ENCODE data around the gene METAP1D.

METAP1D gene

GRCh38 chr2:172080641-172081220 lies 81.0 kb downstream of the METAP1D start:
- no peak for DNase-seq (ENCODE audit: low read depth in 2 of 2)

DNA sequence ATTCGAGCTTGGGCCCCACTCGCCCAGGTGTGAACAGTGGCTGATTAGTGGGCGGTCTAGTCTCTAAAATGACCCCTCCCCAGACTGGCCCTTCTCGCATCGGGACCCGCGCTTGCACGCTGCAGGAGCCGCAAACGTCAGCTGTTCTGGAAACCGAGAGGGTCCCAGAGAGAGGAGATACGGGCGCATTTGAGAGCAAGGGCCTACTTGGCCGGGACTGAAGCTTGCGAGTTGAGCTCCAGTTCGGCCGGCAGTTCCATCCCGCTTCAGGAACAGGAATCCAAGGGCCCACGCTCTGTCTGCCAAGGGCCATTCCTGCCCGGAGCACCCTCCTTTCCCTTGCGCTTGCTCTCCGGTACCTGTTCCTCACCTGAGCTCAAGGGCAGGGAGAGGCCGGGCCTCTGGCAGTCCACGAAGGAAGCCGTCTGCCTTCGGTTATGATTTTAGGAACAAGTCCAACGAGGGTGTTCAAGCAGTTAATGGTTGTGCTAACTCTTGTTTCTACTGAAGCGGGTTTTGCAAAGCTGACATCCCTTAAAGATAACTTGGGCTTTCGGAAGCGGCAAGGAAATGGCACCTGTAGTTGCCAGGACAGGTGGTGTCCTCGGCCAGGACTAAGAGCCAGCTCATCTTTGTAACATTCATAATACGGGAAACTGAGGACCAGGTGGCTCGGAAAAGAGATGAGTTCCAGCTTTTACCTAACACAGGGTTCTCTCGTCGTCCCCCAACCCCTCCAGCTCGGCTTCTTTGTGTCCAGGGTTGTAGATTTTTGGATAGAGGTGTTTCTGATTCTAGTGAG lies 81.7 kb downstream of the METAP1D start:
- no peak for DNase-seq (ENCODE audit: low read depth in 2 of 2)

DNA sequence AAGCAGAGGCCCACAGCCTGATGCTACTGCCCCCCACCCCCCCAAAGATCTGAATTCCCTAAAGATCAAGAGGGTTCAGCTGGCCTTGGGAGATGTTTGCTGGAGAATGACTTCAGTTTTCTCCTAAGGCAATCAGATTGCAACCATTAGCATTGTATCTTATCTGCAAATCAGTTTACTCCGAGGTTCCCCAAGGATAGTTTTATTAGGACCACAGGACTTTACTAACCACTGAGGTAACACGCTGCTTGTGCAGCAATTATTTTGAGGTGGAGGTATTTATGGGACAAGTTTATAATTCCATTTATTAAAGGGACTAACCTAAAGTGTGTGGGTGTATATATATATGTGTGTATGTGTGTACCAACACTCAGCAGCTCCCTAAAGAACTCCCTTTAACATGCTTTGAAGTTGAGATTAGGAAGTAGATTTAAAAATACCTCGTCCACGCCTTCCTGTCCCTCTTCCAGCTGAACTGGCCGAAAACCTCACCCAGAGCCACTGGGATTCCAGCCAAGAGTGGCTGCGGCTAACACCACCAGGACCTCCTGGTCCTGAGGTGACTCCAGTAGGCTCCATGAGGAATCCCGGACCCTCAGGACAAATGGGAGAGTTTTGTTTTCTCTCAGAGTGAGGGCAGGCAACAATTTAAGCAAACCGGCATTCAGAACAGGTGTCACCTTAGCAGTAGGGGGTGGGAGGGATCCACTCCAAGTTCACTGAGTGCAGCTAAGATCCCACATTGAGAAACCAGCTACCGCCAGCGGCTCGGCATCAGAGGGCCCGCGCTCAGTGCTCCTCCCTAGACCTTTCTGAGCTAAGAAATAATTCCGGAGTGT lies 82.6 kb downstream of the METAP1D start:
- no peak for DNase-seq (ENCODE audit: low read depth in 2 of 2)

DNA sequence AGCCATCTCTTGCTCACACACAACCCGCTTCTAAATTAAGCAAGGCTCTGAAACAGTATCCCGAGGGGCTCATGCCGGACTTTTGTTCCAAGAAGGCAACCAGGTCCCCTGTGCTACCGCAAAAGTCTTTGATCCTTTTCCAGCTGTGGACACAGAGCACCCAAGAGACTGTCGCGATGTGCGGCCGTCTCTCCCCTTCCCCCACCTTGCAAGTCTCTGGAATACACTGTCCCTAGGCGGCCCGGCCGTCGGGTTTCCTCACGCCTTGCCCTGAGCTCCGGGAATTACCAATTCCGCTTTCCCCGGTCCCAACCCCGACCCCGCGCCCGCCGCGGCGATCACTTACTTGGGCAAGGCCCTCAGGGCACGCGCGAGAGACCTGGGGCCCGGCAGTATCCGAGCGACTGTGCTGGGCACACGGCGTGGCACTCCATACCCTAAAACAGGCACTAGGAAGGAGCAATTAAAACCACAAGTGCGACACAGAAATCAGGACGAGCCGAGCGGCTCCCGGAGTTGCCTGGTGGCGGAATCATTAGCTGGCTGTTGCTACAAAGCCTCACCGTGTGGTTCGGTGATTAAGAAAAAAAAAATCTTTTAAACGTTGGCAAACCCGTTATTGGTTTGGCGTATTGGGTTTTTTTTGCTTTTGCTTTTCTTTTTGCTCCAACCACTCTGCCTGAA lies 83.3 kb downstream of the METAP1D start:
- no peak for DNase-seq (ENCODE audit: low read depth in 2 of 2)

DNA sequence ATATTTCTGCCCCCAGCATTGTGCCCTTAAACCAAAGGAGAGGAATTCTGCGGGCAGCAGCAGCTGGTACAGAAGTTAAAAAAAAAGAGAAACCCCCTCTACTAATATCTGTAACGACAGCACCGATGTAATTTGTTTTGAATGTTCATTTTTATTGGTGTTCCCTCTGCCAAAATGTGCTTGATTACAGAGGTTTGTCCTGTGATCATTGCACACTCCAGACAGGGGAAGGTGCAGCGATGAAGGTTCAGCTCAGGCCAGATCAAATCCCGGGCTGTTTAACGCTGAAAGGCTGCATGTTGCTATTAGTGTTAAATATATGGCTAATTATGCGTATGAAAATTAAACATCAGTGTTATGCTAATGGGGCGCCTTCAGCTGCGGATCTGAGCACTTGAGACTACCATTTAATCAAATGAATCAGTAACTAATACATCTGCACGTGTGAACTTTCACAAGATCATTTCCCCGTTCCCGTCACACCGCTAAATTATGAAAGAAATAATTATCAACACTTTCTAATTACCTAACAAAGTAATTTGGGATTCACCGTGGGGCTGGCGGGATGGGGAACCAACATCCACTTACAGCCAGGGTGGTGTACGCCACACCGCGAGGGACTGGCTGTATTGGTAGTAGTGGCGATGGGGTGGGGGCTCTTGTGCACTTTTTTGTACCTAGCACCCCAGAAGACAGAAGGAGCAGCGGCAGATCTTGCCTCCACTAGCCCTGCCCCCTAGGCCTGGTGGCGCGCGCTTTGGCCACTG lies 84.1 kb downstream of the METAP1D start:
- DNase-seq (ENCODE audit: low read depth in 2 of 2): no peak

DNA sequence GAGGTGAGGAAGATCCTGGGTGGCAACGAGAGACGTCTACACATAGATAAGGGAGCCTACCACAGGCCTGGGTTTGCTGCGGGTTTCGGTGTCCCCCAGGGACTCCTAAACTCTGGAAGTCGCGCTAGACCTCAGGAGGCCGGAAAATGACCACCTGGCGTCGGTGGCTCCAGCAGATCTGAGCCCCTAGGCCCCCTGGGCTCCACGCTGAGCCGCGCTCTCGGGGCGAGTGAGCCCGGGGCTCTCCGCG lies 84.6 kb downstream of the METAP1D start:
- DNase-seq (ENCODE audit: low read depth in 2 of 2): no peak

DNA sequence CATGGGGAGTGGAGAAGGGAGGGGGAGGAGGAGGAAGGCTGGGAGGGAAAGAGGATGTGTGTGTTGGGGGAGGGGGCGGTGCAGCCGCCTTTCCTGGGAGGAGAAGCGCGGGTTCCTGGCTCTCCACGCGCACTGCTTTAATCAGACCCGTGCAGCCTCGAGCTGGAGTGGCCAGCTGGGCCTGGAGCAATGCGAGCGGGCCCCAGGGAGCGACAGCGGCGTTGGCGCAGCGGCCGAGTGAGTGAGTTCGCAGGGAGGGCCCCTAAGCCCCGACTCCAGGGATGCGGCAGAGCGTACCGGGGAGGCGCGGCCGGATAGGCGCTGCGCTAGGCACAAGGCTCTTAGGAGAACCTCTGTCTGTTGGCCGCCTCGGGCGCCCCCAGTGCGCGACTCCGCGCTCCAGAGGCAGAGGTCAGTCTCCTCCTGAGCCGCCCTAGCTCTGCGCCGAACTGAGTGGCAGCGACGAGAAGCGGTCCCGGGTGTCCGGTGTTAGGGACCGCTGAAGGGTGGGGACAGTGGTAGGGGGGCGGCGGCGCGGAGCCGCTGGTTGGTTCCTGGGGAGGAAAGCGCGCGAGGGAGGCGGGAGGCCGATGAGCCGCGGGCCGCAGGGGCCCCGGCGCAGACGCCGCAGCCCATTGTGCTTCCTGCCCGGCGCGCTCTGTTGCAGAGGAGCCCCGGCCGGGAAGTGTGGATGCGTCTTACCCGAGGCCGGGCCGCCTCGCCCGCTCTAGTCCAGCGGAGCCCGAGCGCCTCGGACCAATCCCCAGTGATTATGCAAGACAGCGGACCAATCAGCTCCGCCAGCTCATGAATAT lies 85.1 kb downstream of the METAP1D start:
- peak in 1 of 2 donors; percentile 57 for DNase-seq (ENCODE audit: low read depth in 2 of 2)

GRCh38 chr2:172085460-172086159 lies 85.9 kb downstream of the METAP1D start, which contains the start of gene DLX1:
Gene DLX1, plus strand, starts transcription at chr2:172085507. Its CDS starts 171 bp downstream, at chr2:172085678.
- no peak for DNase-seq (ENCODE audit: low read depth in 2 of 2)

DNA sequence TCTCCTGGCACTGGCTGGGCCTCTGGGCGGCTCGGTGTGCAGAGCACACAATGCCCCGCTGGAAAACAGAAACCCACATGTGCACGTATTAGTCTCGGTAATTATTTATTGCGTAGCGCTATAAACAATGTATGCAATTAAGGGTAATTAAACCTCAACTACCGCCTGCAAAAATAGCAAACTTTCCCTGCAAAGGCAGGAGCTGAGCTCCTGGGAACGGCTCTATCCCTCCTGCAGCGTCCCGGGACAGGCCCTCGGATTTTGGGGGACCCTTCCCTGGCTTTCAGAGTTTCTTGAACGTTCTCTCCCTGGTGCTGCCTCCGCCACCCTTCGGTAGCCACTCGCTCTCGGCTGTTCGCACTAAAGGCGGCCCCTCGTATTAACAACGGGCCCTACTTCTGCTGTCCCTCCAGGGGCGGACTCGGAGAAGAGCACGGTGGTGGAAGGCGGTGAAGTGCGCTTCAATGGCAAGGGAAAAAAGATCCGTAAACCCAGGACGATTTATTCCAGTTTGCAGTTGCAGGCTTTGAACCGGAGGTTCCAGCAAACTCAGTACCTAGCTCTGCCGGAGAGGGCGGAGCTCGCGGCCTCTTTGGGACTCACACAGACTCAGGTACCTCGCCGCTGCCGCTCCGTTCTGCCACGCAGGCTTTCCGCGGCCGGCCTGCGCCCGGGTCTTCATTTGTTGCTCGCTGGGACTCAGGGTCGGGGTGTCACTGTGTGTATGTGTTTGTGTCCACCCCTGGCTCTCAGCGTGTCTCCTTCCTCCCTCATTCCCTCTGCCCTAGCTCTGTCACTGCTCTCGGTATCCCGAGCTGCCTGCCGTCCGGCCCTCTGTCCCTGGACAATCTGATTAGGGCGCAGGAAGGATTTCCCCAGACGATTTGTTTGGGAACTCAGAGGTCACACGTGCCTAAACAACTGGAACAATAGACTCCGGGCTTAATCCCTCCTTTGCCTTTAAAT lies 86.8 kb downstream of the METAP1D start:
- DNase-seq (ENCODE audit: low read depth in 2 of 2): no peak

- no peak for DNase-seq (ENCODE audit: low read depth in 2 of 2)
These were observed 87.5 kb downstream of the METAP1D start for GRCh38 chr2:172087207-172087779.

DNA sequence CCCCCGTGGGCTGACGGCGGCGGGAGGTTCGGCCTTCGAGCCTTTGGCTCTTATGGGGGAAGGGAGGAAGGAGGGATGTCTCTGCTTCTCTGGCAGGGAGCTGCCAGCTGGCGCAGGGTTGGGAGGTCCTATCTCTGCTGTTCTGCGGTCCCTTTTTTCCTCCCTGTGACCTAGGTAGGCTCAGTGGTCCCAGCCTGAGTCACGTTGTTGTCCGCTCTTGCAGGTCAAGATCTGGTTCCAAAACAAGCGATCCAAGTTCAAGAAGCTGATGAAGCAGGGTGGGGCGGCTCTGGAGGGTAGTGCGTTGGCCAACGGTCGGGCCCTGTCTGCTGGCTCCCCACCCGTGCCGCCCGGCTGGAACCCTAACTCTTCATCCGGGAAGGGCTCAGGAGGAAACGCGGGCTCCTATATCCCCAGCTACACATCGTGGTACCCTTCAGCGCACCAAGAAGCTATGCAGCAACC lies 88.1 kb downstream of the METAP1D start:
- no peak for DNase-seq (ENCODE audit: low read depth in 2 of 2)

GRCh38 chr2:172088245-172089004 lies 88.7 kb downstream of the METAP1D start:
- DNase-seq (ENCODE audit: low read depth in 2 of 2): no peak

- DNase-seq (ENCODE audit: low read depth in 2 of 2): no peak
These were observed 89.3 kb downstream of the METAP1D start for GRCh38 chr2:172089005-172089504.

- no peak for DNase-seq (ENCODE audit: low read depth in 2 of 2)
These were observed 89.9 kb downstream of the METAP1D start for GRCh38 chr2:172089633-172090032.

GRCh38 chr2:172090044-172090961 lies 90.5 kb downstream of the METAP1D start:
- DNase-seq (ENCODE audit: low read depth in 2 of 2): no peak

- DNase-seq (ENCODE audit: low read depth in 2 of 2): no peak
These were observed 91.4 kb downstream of the METAP1D start for GRCh38 chr2:172091000-172091641.
